GM12878 (cell line): Measurements from ENCODE around the gene TXNDC15. TPM values are rescaled to one million over a fixed set of nuclear protein-coding genes. Genes with fewer than 3 reads are reported as not detected.

Source experiments
- ATAC-seq: fragments of 200-7000 bp; cut with Tn5 transposase; 3 replicates; pipeline ENCODE4 v1.9.1; 2020; ENCODE audit warnings: mild to moderate bottlenecking, moderate library complexity
- BruUV-seq: library from RNA; stranded (reverse); fragments of 400-500 nt; replicated peaks from 2 replicates; lab custom pipeline; 2021; lab: Mats Ljungman, UMichigan
- CTCF ChIA-PET: fragments of 300-600 bp; sonication (Branson Sonifier 250); formaldehyde crosslinking; extraction: SDS; loops from one replicate; lab custom pipeline; 2021; ENCODE audit warnings: inconsistent platforms; lab: Yijun Ruan, JAX
- POLR2A ChIA-PET: fragments of 350-600 bp; formaldehyde crosslinking; extraction: SDS; loops from one replicate; lab custom pipeline; 2021; ENCODE audit warnings: inconsistent platforms; lab: Charles Lee
- RAD21 ChIA-PET: fragments of 300-600 bp; sonication (Branson Sonifier 250); formaldehyde crosslinking; loops from one replicate; lab custom pipeline; 2023; ENCODE audit warnings: antibody characterized with exemption; ENCODE audit not compliant: unreplicated experiment; lab: Charles Lee
- SMC1A ChIA-PET: fragments of 300-600 bp; sonication (Branson Sonifier 250); formaldehyde crosslinking; loops from one replicate; lab custom pipeline; 2023; ENCODE audit not compliant: unreplicated experiment, uncharacterized antibody; lab: Charles Lee
- DNase-seq: peaks from one replicate; pipeline ENCODE4 v3.0.0-alpha.2; 2011; ENCODE audit warnings: low read depth, low spot score
- FAIRE-seq: peaks from 3 replicates; lab custom pipeline; 2011; peaks lifted over from hg19 to GRCh38; lab: Jason Lieb, UNC
- H2AFZ ChIP-seq: 2 replicates; pipeline ENCODE4 v1.6.0; 2011; ENCODE audit warnings: low read depth, low read length, control low read depth; ENCODE audit not compliant: control insufficient read depth
- H3K27ac ChIP-seq: 2 replicates; pipeline ENCODE4 v1.5.1; 2011; ENCODE audit warnings: control low read depth; ENCODE audit not compliant: control insufficient read depth, insufficient read depth
- H3K27me3 ChIP-seq, 2 experiments: replicated peaks in 1 of 2; 2 replicates each; pipeline versions ENCODE4 v1.6.0 to v1.6.1; 2011; ENCODE audit warnings: low read length in 1 of 2; ENCODE audit not compliant: control insufficient read depth in 2 of 2, insufficient read depth in 2 of 2
- H3K36me3 ChIP-seq, 2 experiments: 2 replicates each; pipeline ENCODE4 v1.5.1; 2011; ENCODE audit warnings: low read length in 1 of 2; ENCODE audit not compliant: control insufficient read depth in 2 of 2, insufficient read depth in 2 of 2
- H3K4me1 ChIP-seq: 2 replicates; pipeline ENCODE4 v1.6.1; 2011; ENCODE audit warnings: mild to moderate bottlenecking, low read length, moderate library complexity, mixed read lengths; ENCODE audit not compliant: control insufficient read depth, insufficient read depth
- H3K4me2 ChIP-seq: 2 replicates; pipeline ENCODE4 v1.6.0; 2011; ENCODE audit warnings: control low read depth; ENCODE audit not compliant: control insufficient read depth, insufficient read depth
- H3K4me3 ChIP-seq: fragments of 200-600 bp; sonication (generic); 2 replicates; pipeline ENCODE4 v1.5.1; 2016
- H3K79me2 ChIP-seq: 2 replicates; pipeline ENCODE4 v1.6.0; 2011; ENCODE audit warnings: low read length; ENCODE audit not compliant: control insufficient read depth, insufficient read depth
- H3K9ac ChIP-seq: 2 replicates; pipeline ENCODE4 v1.8.0; 2011; ENCODE audit warnings: low read length, control low read depth, mixed read lengths; ENCODE audit not compliant: control insufficient read depth, insufficient read depth
- H3K9me3 ChIP-seq: replicated peaks from 3 replicates; pipeline ENCODE4 v1.5.1; 2011; ENCODE audit warnings: mild to moderate bottlenecking, low read length; ENCODE audit not compliant: control insufficient read depth, insufficient read depth
- H4K20me1 ChIP-seq: 2 replicates; pipeline ENCODE4 v1.6.0; 2011; ENCODE audit not compliant: control insufficient read depth, insufficient read depth
- CREB1 ChIP-seq: IDR thresholded peaks from 2 replicates; pipeline ENCODE4 v1.6.1; 2012; ENCODE audit warnings: low read depth, mild to moderate bottlenecking, inconsistent platforms
- KDM1A ChIP-seq: fragments of 200-600 bp; sonication (generic); IDR thresholded peaks from 2 replicates; pipeline ENCODE4 v1.6.1; 2016; ENCODE audit warnings: borderline replicate concordance
- NRF1 ChIP-seq: conservative IDR thresholded peaks from 2 replicates; pipeline ENCODE4 v1.6.1; 2011; ENCODE audit warnings: mild to moderate bottlenecking, low read depth, low read length, improper control_type of control experiment
- PML ChIP-seq: IDR thresholded peaks from 2 replicates; pipeline ENCODE4 v1.6.1; 2012; ENCODE audit warnings: low read length, inconsistent platforms
- POLR2A ChIP-seq: IDR thresholded peaks from 2 replicates; pipeline ENCODE4 v1.6.1; 2011; ENCODE audit warnings: low read depth, mild to moderate bottlenecking, low read length
- TBL1XR1 ChIP-seq: IDR thresholded peaks from 2 replicates; pipeline ENCODE4 v1.6.1; 2012; ENCODE audit warnings: low read depth, low read length, improper control_type of control experiment
- WGBS: methylation state at CpG from one replicate; pipeline ENCODE4 v1.1.6; 2016; ENCODE audit warnings: low lambda C conversion rate; ENCODE audit not compliant: insufficient replicate concordance, insufficient coverage; ENCODE audit errors: missing lambda C conversion rate; 5-methylcytosine and 5-hydroxymethylcytosine counted together
- in situ Hi-C: fragments of 300-500 bp; cut with MboI; formaldehyde crosslinking; loops from 9 replicates; pipeline ENCODE4 v1.14.3; 2018; ENCODE audit warnings: mixed read lengths
- intact Hi-C: fragments of 100-400 bp; cut with micrococcal nuclease; formaldehyde crosslinking; loops from one replicate; pipeline ENCODE4 v1.14.2; 2022; ENCODE audit not compliant: unreplicated experiment
- polyA plus RNA-seq, 11 experiments: library from polyadenylated mRNA; depleted of rRNA in 4 of 11; unstranded in 6 of 11; stranded (reverse) in 5 of 11; fragments of >200 nt; fragmentation: Nextera tagmentation in 4 of 11; fragmentation: Illumina TruSeq in 1 of 11; extraction: Ambion mirVana in 4 of 11; extraction: Trizol in 1 of 11; gene quantifications; 1 replicate in 1 of 11; 2 replicates in 10 of 11; pipeline versions ENCODE4 v1.2.1 to v1.2.3, GENCODE V29; 2011 to 2016; ENCODE audit warnings: inconsistent platforms in 2 of 11, missing spikeins in 2 of 11, low read depth in 1 of 11
- total RNA-seq, 4 experiments: library from RNA; depleted of rRNA in 3 of 4; stranded (reverse); fragments of >200 nt in 3 of 4; fragmentation: Illumina TruSeq in 1 of 4; extraction: Trizol in 1 of 4; gene quantifications; 2 replicates each; pipeline versions ENCODE4 v1.2.1 to v1.2.3, GENCODE V29; 2013 to 2021
- TF ChIP-seq, protein P1 (sequence below): fragments of 450-650 bp; formaldehyde crosslinking; IDR thresholded peaks from 2 replicates; pipeline ENCODE4 v1.4.0; 2020; ENCODE audit warnings: mild to moderate bottlenecking, moderate library complexity

Gene TXNDC15
- total and polyA plus RNA-seq, 10 of the 15 experiments (the other 5 are each of a cell fraction or from before 2014, with no cell fraction given): 8.1 to 60.6 (median 38.1) TPM

DNA sequence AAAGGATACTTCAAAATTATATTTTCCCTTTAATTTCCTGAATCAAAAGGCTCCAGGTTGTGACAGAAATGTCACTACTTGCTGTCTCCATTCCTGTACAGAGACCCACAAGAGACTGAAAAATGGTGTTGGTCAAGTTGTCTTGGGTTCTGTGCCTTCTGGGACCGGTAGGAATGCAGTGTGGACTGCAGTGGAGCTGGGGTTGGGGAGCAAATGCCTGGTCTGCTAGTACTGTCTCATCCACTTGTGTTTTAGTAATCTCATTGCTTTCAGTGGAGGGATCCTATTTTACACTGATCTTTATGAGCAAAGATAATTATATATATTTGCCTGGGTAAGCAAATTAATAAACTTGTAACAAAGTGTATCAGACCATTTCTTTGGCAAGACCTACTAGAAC, 69.4 kb downstream of the TXNDC15 start (continued):
- TF ChIP-seq KDM1A: no peak

DNA sequence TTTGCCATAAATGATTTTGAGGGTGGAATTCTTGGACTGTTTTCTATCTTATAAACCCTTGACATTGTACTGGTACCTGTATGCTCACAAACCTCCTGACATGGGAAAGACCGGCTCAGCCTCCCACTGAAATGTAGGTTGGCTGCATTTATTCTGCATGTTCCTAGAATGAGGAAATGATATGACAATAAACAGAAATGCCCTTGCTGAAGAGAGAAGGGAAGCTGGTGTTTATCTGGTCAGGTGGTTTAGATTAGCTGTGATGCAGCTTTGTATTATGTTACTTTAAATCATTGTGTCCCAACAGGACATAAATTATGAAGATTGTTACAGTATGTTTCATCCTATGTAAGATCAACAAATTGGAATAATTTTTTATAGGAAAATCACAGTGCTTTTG, 70.5 kb downstream of the TXNDC15 start:
- Histone ChIP-seq H3K9me3 (no peaks in the 10 kb centered on the region), H3K79me2 (no peaks in the 10 kb centered on the region), H2AFZ (no peak overlapping the region), H4K20me1 (no peaks in the 10 kb centered on the region), H3K27me3 (no peaks in the 10 kb centered on the region), H3K27ac (no peak overlapping the region), H3K36me3 (no peaks in the 10 kb centered on the region), H3K9ac (no peak overlapping the region), H3K4me1 (no peaks in the 10 kb centered on the region), H3K4me2 (no peak overlapping the region), H3K4me3 (no peak overlapping the region)
- no TSS peak for BruUV-seq
- DNase-seq (no peak), FAIRE-seq (no peak), ATAC-seq (no peak)
- in situ Hi-C loops: no loop called here
- WGBS: 100% methylated on average over 1 of the region's 1 CpG
- CTCF ChIA-PET: no interaction called here
- no peak for TF ChIP-seq POLR2A
- TF ChIP-seq, protein P1, sequence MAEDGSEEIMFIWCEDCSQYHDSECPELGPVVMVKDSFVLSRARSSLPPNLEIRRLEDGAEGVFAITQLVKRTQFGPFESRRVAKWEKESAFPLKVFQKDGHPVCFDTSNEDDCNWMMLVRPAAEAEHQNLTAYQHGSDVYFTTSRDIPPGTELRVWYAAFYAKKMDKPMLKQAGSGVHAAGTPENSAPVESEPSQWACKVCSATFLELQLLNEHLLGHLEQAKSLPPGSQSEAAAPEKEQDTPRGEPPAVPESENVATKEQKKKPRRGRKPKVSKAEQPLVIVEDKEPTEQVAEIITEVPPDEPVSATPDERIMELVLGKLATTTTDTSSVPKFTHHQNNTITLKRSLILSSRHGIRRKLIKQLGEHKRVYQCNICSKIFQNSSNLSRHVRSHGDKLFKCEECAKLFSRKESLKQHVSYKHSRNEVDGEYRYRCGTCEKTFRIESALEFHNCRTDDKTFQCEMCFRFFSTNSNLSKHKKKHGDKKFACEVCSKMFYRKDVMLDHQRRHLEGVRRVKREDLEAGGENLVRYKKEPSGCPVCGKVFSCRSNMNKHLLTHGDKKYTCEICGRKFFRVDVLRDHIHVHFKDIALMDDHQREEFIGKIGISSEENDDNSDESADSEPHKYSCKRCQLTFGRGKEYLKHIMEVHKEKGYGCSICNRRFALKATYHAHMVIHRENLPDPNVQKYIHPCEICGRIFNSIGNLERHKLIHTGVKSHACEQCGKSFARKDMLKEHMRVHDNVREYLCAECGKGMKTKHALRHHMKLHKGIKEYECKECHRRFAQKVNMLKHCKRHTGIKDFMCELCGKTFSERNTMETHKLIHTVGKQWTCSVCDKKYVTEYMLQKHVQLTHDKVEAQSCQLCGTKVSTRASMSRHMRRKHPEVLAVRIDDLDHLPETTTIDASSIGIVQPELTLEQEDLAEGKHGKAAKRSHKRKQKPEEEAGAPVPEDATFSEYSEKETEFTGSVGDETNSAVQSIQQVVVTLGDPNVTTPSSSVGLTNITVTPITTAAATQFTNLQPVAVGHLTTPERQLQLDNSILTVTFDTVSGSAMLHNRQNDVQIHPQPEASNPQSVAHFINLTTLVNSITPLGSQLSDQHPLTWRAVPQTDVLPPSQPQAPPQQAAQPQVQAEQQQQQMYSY (CRISPR knock-in tag): no peak
- TF ChIP-seq PML: no peak
- no peak for TF ChIP-seq NRF1
- TF ChIP-seq CREB1: no peak
- no peak for TF ChIP-seq TBL1XR1
- SMC1A ChIA-PET: no interaction called here
- POLR2A ChIA-PET: interaction anchor here (0.6 kb wide), 1 partner anchor 641 kb away, joined by 6 read pairs; no protein-coding TSS in a partner anchor
- intact Hi-C loops: no loop called here
- RAD21 ChIA-PET: no interaction called here
